ENCODE data around the gene S100A5. TPM values are rescaled to one million over a fixed set of nuclear protein-coding genes. Genes with fewer than 3 reads are reported as not detected.
A peak's percentile ranks its signal among the peaks of the same experiment; 100 is the strongest.

The S100A5 gene
- total RNA-seq, 6 experiments from 2014 or later = not detected

- intact Hi-C loops (cut with DNase I) = no loop called here
- Histone ChIP-seq H3K36me3 (no peaks in the 10 kb centered on the region), H3K4me3 (no peak overlapping the region), H3K27me3 (no peaks in the 10 kb centered on the region), H3K4me1 (peaks cover 0 to 8% (median 2%) of the 10 kb centered on the region in 4 donors), H3K9me3 (no peaks in the 10 kb centered on the region), H3K27ac (no peak overlapping the region)
- 100% methylated on average over 2 of the region's 3 CpGs for WGBS (ENCODE audit: insufficient coverage, low coverage, low lambda C conversion rate, missing lambda C conversion rate)
- TF ChIP-seq CTCF (IDR thresholded peaks at IDR 0.05) (no peak), POLR2A (IDR thresholded peaks at IDR 0.05) (no peak)
- no peak for DNase-seq
- no peak for ATAC-seq
Measured at GRCh38 chr1:153509036-153509435, 31.7 kb downstream of the S100A5 start.

- no peak overlapping the region for H3K27ac ChIP-seq
- 84% methylated on average over 8 of the region's 11 CpGs for WGBS (ENCODE audit: insufficient coverage, low coverage, low lambda C conversion rate, missing lambda C conversion rate)
- H3K4me3 ChIP-seq = no peak overlapping the region
- no peak for DNase-seq
- no peaks in the 10 kb centered on the region for H3K9me3 ChIP-seq
- H3K4me1 ChIP-seq = peaks cover 0 to 8% (median 2%) of the 10 kb centered on the region in 4 donors
- ATAC-seq = no peak
- H3K27me3 ChIP-seq = no peaks in the 10 kb centered on the region
- no peaks in the 10 kb centered on the region for H3K36me3 ChIP-seq
- no peak for TF ChIP-seq POLR2A (IDR thresholded peaks at IDR 0.05)
- no peak for TF ChIP-seq CTCF (IDR thresholded peaks at IDR 0.05)
- intact Hi-C loops (cut with DNase I) = no loop called here
Measured at GRCh38 chr1:153507926-153508583, 32.7 kb downstream of the S100A5 start.

- DNase-seq = peak; percentile 72 to 75 (median 73)
- intact Hi-C loops (cut with DNase I) = no loop called here
- 75% methylated on average over 3 of the region's 7 CpGs for WGBS (ENCODE audit: insufficient coverage, low coverage, low lambda C conversion rate, missing lambda C conversion rate)
Measured at GRCh38 chr1:153506831-153507413, 33.8 kb downstream of the S100A5 start.

GRCh38 chr1:153506386-153506785, 34.3 kb downstream of the S100A5 start:
- no peak overlapping the region for H3K27ac ChIP-seq
- H3K9me3 ChIP-seq = no peaks in the 10 kb centered on the region
- no peak for DNase-seq
- intact Hi-C loops (cut with DNase I) = no loop called here
- H3K4me3 ChIP-seq = no peak overlapping the region
- H3K27me3 ChIP-seq = no peaks in the 10 kb centered on the region
- no peaks in the 10 kb centered on the region for H3K36me3 ChIP-seq
- TF ChIP-seq CTCF (IDR thresholded peaks at IDR 0.05) (no peak), POLR2A (IDR thresholded peaks at IDR 0.05) (no peak)
- H3K4me1 ChIP-seq = peaks cover 0 to 8% (median 2%) of the 10 kb centered on the region in 4 donors
- ATAC-seq = no peak
- WGBS (ENCODE audit: insufficient coverage, low coverage, low lambda C conversion rate, missing lambda C conversion rate) = 84% methylated on average over 3 of the region's 5 CpGs

More at GRCh38 chr1:153506831-153507413, 33.8 kb downstream of the S100A5 start:
- no peaks in the 10 kb centered on the region for H3K9me3 ChIP-seq
- no peak overlapping the region for H3K27ac ChIP-seq
- H3K4me3 ChIP-seq = no peak overlapping the region
- ATAC-seq = peak; percentile 63 to 90 (median 82)
- H3K4me1 ChIP-seq = peaks cover 0 to 8% (median 2%) of the 10 kb centered on the region in 4 donors
- H3K36me3 ChIP-seq = no peaks in the 10 kb centered on the region
- H3K27me3 ChIP-seq = no peaks in the 10 kb centered on the region
- TF ChIP-seq POLR2A (IDR thresholded peaks at IDR 0.05) (no peak), CTCF (IDR thresholded peaks at IDR 0.05) (no peak)
